Non-pigmented ciliary epithelial cell (primary cell): ENCODE measurements around the gene PRAMEF12.
"Not testable (repeated sequence)": the region's sequence is repeated elsewhere in the genome, so short reads cannot be mapped to it uniquely, and the experiment has no call there.

Experiments used
- DNase-seq: peaks from one replicate; pipeline ENCODE4 v3.0.0-alpha.2; 2010; ENCODE audit warnings: low read depth

Gene PRAMEF12

DNA sequence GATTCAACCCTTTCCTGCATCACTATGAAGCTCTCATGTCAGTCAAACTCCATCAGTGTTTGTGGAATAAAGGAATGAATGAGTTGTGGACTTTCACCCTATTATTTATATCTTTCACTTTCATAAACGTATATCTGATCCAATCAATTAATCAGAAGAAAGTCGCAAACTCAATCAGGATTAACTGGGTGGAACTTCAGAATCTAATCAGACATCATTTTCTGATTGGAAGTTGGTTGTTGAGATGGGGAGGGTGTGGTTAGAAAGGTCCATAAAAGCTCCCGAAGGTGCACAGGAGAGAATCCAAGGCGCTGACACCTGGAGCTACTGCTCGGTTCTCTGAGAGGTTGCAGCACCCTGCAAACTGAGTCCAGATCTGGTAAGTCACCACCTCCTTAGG, at the start of gene PRAMEF12:
TSS of gene PRAMEF12 (plus strand) at position 301 of the 400 bp plus-strand sequence. CDS start 1,130 bp downstream, outside the sequence.
- DNase-seq, result no peak

GRCh38 chr1:12728391-12728790, 45.1 kb upstream of the PRAMEF12 start:
- DNase-seq, result no peak

GRCh38 chr1:12730156-12730555, 43.4 kb upstream of the PRAMEF12 start:
- no peak for DNase-seq

- not testable (repeated sequence) for DNase-seq
These were observed 42.5 kb upstream of the PRAMEF12 start for GRCh38 chr1:12731084-12731483.

DNA sequence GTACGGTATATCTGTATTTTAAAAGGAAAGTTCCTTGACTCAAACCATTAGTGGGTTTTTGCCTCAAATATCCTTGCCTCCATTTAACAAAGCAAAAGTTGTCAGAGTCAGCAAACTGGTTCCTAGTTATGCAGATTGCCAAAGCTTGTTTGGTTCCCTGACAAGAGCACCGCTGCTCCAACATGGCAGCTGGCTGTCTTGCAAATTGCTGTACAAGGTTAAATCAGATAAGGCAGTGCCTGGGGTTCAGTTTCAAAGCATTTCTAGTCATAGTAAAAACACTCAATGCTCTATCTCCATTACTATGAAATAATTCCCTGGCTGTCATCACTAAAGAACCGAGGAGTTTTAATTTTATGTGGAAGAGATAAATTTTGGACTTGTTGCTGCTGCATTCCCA, 38.9 kb upstream of the PRAMEF12 start:
- DNase-seq, result no peak

GRCh38 chr1:12738934-12739333, 34.6 kb upstream of the PRAMEF12 start:
- DNase-seq, result no peak

GRCh38 chr1:12739613-12740012, 33.9 kb upstream of the PRAMEF12 start:
- DNase-seq, result no peak

- DNase-seq, result no peak
These were observed 31.6 kb upstream of the PRAMEF12 start for GRCh38 chr1:12741946-12742345.

DNA sequence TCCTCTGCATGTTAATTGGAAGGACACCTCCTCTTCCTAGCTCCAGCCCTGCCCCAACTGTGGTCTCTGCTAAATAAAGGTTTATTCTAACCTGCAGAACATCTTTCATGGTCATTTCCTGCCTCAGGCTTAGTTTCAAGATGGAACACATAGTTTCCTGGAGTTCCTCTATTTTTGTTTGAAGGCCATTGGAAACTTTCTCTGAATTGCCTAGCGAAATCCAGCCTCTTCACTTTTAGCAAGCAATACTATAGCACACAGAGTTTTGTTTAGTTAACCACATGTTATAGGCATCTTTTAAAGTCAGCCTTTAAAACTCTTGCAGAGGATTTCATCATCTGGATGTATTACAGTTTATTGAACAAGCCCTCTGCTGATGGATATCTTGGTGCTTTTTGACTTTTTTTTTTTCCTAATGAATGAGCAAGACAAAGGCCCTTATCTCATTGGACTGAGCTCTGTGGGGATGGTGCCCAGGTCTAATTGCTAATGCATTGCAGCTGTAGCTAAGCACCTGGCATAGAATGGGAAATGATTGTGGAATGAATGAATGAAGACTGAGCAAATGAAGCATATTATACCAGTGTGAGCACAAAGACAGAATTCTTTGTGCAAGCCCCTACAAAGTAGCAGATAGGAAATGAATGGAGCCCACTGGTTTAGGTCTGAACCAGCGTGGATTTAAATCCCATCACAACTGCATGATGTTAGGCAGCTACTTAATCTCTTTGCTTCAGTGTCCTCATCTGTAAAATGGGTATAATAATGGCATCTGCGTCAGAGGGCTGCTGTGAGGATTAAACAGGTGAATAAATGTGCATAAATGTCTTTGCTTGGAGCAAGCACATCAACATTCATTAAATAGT, 28.2 kb upstream of the PRAMEF12 start:
- DNase-seq, result no peak

DNA sequence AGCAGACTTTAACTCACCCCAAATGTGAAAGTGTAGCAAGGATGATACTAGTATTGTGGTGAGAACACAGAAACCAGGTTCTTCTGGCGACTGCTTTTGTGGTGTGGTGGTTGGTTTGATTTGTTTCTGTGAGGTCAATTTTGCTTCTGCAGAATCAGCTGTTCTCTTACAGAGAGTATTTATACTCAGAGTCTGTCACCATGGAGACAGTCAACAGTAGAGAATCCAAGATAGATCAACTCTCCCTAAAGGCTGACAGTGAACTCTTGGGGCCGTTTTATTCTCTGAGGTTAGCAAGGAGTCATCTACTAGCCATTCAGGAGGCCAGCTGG, 27.6 kb upstream of the PRAMEF12 start, which contains the start of gene CFAP107:
TSS of gene CFAP107 (plus strand) at position 209 of the 332 bp plus-strand sequence. CDS start 231 bp downstream, outside the sequence.
- DNase-seq, result no peak

- DNase-seq, result no peak
These were observed 24.7 kb upstream of the PRAMEF12 start for GRCh38 chr1:12748778-12749355.

DNA sequence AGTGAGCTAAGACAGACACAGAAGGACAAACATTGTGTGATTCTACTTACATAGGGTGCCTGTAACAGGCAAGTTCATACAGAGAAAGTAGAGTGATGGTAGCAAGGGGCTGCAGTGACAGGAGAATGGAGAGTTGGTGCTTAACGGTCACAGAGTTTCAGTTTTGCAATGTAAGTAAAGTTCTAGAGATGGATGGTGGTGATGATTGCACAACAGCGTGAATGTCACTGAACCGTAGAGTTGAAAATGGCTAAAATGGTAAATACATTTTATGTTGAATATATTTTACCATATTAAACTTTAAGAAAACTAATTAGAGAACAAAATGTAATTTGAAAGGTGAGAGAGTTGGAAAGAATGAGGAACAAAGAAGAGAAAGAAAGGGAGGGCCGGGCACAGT, 18.8 kb upstream of the PRAMEF12 start:
- DNase-seq, result no peak

DNA sequence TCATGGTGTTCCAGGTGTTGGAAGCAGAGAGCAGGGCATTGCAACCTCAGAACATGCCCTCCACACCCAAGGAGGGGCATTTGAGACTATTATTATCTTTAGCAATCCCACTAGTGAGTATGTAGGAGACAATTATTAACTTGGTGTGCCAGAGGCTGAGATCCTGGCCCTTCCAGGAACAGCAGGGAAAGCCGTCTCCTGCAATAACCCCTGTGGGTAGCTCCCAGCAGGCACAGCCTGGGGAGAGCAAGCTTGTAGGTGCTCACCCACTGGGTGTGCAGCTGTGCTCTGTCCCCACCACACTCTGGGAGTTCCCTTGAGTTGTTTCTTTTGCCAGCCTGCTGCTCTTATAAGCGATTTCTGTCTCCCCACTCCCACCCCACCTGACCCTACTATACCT, 17.3 kb upstream of the PRAMEF12 start:
- DNase-seq, result no peak

GRCh38 chr1:12756768-12757413, 16.6 kb upstream of the PRAMEF12 start:
- DNase-seq, result no peak

DNA sequence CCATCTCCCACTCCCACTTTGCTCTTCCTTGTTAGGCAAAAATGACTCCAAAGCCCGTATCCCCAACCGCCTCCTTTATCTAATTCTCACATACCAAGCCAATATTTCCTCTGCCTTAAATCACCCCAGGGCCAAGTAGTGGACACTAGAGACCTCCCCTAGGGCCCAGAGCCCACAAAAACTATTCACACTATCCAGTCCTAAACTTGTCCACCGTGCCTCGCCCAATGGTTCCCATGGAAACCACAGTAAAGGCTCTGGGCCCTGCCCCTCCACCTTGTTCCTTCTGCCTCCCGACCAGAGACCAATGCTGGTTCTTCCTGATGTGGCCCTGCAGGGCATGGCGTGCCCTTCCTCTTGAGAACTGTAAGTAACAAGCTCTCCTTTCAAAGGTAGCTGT, 15.7 kb upstream of the PRAMEF12 start:
- DNase-seq, result no peak

- no peak for DNase-seq
These were observed 13.2 kb upstream of the PRAMEF12 start for GRCh38 chr1:12760256-12760795.

DNA sequence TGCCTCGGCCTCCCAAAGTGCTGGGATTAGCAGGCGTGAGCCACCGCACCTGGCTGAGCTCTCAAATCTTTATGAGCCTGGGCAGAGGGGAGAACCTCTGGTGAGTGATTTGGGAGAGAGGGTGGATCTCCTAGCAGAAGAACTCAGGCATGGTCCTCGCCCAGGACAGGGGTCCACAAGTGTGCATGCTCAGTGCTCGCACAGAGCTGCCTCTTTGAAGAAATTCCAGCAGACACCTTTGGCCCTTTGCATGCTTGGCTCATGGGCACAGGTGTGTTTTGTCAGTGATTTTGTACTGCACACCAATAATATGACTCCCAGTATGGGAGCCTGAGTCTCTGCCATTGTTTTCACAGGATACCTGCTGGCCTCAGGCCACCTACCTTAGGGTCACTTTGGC, 11.8 kb upstream of the PRAMEF12 start:
- no peak for DNase-seq

DNA sequence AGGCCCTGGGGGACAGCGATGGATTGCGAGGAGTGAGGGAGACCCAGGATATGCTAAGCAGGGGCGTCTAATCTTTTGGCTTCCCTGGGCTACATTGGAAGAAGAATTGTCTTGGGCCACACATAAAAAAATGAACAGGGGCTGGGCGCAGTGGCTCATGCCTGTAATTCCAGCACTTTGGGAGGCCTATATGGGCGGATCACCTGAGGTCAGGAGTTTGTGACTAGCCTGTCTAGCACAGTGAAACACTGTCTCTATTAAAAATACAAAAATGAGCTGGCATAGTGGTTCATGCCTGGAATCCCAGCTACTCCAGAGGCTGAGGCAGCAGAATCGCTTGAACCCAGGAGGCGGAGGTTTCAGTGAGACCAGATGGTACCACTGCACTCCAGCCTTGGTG, 10.8 kb upstream of the PRAMEF12 start:
- DNase-seq, result no peak

GRCh38 chr1:12763479-12763878, 10.1 kb upstream of the PRAMEF12 start:
- no peak for DNase-seq

GRCh38 chr1:12764016-12764415, 9.5 kb upstream of the PRAMEF12 start:
- DNase-seq, result no peak

DNA sequence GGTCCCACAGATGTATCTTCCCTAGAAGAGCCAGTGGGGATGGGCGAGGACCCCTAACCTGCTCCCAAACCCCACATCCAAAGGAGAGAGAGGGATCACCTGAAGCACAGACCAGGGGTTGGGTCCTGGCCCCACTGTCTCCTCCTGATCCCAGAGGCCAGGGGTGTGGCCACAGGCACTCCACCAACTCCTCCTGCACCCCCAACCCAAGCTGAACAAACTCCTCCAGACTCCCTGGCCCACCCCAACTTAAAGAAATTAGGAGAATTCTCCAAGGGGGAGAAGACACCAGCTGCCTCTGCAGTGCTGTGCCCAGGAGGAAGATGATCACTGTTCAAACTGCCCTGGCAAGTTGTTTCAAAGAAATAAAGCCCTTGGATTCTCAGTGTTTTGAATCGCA, 4.5 kb upstream of the PRAMEF12 start:
- no peak for DNase-seq

DNA sequence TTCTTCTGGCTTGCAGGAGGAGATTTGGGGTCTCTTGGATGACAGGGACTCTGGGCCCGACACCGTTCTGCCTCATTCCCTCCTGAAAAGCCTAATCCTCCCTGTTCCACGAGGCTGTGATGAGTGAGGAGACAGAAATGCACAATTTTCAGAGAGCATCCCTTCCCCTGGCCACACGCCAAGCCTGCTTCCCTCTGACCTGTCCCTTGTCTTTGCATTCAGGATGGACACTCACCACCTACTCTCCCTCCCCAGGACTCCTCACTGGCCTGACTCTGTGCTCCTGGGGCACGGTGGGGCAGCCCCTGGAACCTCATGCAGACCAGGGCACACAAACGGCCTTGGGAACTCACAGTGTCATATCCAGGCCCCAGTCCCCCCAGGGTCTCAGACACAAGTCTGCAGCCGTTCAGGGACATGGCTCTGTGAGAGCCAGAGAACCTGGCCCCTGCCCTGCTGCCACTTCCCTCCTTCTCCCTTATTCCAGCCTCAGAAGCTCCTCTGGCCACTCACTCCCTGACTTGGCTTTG, 3.5 kb upstream of the PRAMEF12 start:
- DNase-seq, result no peak

- no peak for DNase-seq
These were observed 2.9 kb upstream of the PRAMEF12 start for GRCh38 chr1:12770620-12771019.
